Activated CD8-positive, alpha-beta T cell treated with anti-CD3 and anti-CD28 coated beads for 36 hours (primary cell): ENCODE measurements around the gene TTC16. TPM values are rescaled to one million over a fixed set of nuclear protein-coding genes. Genes with fewer than 3 reads are reported as not detected.
A peak's percentile ranks its signal among the peaks of the same experiment; 100 is the strongest.

Experiments
- ATAC-seq: fragments of 200-7000 bp; cut with Tn5 transposase; one replicate; pipeline ENCODE4 v1.10.0; 2021; ENCODE audit warnings: mild to moderate bottlenecking, moderate library complexity
- CTCF ChIA-PET: fragments of 350-600 bp; sonication (Branson Sonifier 250); formaldehyde crosslinking; loops from one replicate; lab custom pipeline; 2021; ENCODE audit warnings: antibody characterized with exemption; lab: Charles Lee
- POLR2A ChIA-PET: fragments of 350-600 bp; sonication (Branson Sonifier 250); formaldehyde crosslinking; loops from one replicate; lab custom pipeline; 2021; ENCODE audit warnings: antibody characterized with exemption; lab: Charles Lee
- DNase-seq: peaks from one replicate; pipeline ENCODE4 v3.0.0-alpha.2; 2020
- H3K27ac Mint-ChIP-seq: one replicate; pipeline ENCODE4 v1.8.0; 2021; ENCODE audit warnings: mild to moderate bottlenecking, mixed read lengths
- H3K27me3 Mint-ChIP-seq: one replicate; pipeline ENCODE4 v1.8.0; 2021; ENCODE audit warnings: mixed read lengths
- H3K36me3 Mint-ChIP-seq: one replicate; pipeline ENCODE4 v1.8.0; 2021; ENCODE audit warnings: low read depth, mixed read lengths
- H3K4me1 Mint-ChIP-seq: one replicate; pipeline ENCODE4 v1.8.0; 2021; ENCODE audit warnings: low read depth, mixed read lengths
- H3K4me3 Mint-ChIP-seq: one replicate; pipeline ENCODE4 v1.8.0; 2021; ENCODE audit warnings: mild to moderate bottlenecking, moderate library complexity, mixed read lengths
- H3K9me3 Mint-ChIP-seq: one replicate; pipeline ENCODE4 v1.8.0; 2021; ENCODE audit warnings: mixed read lengths
- intact Hi-C: fragments of 100-400 bp; cut with micrococcal nuclease; formaldehyde crosslinking; loops from one replicate; pipeline ENCODE4 v1.10.0; 2022
- total RNA-seq, 2 experiments: library from RNA; stranded (reverse); gene quantifications; one replicate each; pipeline ENCODE4 v1.2.3, GENCODE V29; 2021
- TF ChIP-seq, protein P1 (sequence below): fragments of 200-600 bp; IDR thresholded peaks from one replicate; pipeline ENCODE4 v1.8.0; 2022; ENCODE audit warnings: antibody characterized with exemption, mild to moderate bottlenecking

TTC16 gene
- total RNA-seq, 2 experiments from 2014 or later: 2.1 to 2.3 TPM

DNA sequence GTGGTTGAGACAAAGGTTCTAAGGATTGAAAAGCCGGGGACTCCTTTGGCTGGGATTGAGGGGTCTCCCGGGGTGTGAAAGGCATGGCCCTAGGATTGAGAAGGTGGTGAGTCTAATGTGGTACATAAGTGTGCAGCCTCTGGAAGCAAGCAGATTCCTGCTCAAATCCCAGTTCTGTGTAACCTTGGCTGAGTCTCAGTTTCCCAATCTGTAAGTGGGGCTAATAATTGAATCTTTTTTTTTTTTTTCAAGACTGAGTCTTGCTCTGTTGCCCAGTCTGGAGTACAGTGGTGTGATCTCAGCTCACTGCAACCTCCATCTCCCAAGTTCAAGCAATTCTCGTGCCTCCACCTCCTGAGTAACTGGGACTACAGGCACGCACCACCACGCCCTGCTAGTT lies 56.7 kb downstream of the TTC16 start:
- no peak overlapping the region for H3K4me3 Mint-ChIP-seq
- no peak overlapping the region for H3K27ac Mint-ChIP-seq
- ATAC-seq: no peak
- no peaks in the 10 kb centered on the region for H3K9me3 Mint-ChIP-seq
- DNase-seq: no peak
- CTCF ChIA-PET: interaction anchor here (1.3 to 16.0 kb wide), 2 partner anchors 11 to 149 kb away, joined by 4 to 144 read pairs; partner anchors contain the start of genes CDK9 and SH2D3C
- no peaks in the 10 kb centered on the region for H3K27me3 Mint-ChIP-seq
- intact Hi-C loops: no loop called here
- peaks cover 43% of the 10 kb centered on the region for H3K36me3 Mint-ChIP-seq
- H3K4me1 Mint-ChIP-seq: peaks cover 54% of the 10 kb centered on the region
- TF ChIP-seq, protein P1, sequence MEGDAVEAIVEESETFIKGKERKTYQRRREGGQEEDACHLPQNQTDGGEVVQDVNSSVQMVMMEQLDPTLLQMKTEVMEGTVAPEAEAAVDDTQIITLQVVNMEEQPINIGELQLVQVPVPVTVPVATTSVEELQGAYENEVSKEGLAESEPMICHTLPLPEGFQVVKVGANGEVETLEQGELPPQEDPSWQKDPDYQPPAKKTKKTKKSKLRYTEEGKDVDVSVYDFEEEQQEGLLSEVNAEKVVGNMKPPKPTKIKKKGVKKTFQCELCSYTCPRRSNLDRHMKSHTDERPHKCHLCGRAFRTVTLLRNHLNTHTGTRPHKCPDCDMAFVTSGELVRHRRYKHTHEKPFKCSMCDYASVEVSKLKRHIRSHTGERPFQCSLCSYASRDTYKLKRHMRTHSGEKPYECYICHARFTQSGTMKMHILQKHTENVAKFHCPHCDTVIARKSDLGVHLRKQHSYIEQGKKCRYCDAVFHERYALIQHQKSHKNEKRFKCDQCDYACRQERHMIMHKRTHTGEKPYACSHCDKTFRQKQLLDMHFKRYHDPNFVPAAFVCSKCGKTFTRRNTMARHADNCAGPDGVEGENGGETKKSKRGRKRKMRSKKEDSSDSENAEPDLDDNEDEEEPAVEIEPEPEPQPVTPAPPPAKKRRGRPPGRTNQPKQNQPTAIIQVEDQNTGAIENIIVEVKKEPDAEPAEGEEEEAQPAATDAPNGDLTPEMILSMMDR: no peak
- POLR2A ChIA-PET: interaction anchor here (1.1 to 7.5 kb wide), 4 partner anchors 12 to 127 kb away, joined by 3 to 56 read pairs (median 18); partner anchors contain the start of genes CDK9 and ST6GALNAC6

DNA sequence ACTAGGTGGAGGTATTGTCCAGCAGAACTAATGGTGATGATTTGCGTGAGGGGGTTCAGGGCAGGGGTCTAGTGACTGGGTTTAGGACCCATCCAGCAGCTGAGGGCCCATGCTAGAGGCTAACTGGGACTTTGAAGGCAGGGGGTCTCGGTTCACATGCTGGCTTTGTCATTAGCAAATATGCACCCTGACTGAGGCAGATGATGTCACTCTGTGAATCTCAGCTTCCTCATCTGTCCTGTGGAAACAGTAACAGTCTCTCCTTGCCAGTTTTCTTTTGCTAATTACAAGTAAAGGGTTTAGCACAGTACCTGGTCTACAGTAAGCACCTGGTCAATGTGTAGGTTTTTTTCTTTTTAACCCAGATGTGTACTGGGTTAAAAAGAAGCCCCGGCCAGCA lies 57.4 kb downstream of the TTC16 start:
- Mint-ChIP-seq H3K9me3 (no peaks in the 10 kb centered on the region), H3K27ac (no peak overlapping the region), H3K27me3 (no peaks in the 10 kb centered on the region), H3K4me1 (peaks cover 47% of the 10 kb centered on the region), H3K36me3 (peaks cover 45% of the 10 kb centered on the region), H3K4me3 (no peak overlapping the region)
- TF ChIP-seq, protein P1: no peak
- ATAC-seq: no peak
- DNase-seq: no peak
- ChIA-PET POLR2A (interaction anchor here (4.5 kb wide), 1 partner anchor 11 kb away, joined by 32 read pairs; the partner anchor contains the start of gene CDK9), CTCF (interaction anchor here (1.3 to 16.0 kb wide), 2 partner anchors 10 to 148 kb away, joined by 4 to 144 read pairs; partner anchors contain the start of genes CDK9 and SH2D3C)
- intact Hi-C loops: no loop called here

DNA sequence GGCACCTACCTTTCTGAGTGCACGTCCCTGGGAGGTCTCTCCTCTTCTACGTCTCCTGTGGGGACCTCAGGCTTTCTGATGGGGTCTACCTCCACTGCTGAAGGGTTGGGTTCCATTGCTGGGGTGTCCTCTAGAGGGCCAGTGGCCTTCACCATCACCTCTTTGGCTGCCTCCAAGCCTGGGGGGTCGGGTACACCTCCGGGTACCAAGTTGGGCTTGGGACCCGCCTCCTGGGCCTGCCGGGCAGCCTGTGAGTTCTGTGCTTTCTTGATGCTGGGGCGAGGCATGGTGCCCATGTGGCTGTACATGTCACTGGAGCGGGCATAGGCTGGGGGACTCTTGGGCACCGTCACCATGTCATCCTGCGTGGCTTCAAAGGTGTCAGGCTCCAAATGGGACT lies 58.1 kb downstream of the TTC16 start:
- H3K4me1 Mint-ChIP-seq: peaks cover 40% of the 10 kb centered on the region
- CTCF ChIA-PET: interaction anchor here (1.3 to 16.0 kb wide), 2 partner anchors 9 to 147 kb away, joined by 4 to 144 read pairs; partner anchors contain the start of genes CDK9 and SH2D3C
- H3K36me3 Mint-ChIP-seq: peaks cover 43% of the 10 kb centered on the region

DNA sequence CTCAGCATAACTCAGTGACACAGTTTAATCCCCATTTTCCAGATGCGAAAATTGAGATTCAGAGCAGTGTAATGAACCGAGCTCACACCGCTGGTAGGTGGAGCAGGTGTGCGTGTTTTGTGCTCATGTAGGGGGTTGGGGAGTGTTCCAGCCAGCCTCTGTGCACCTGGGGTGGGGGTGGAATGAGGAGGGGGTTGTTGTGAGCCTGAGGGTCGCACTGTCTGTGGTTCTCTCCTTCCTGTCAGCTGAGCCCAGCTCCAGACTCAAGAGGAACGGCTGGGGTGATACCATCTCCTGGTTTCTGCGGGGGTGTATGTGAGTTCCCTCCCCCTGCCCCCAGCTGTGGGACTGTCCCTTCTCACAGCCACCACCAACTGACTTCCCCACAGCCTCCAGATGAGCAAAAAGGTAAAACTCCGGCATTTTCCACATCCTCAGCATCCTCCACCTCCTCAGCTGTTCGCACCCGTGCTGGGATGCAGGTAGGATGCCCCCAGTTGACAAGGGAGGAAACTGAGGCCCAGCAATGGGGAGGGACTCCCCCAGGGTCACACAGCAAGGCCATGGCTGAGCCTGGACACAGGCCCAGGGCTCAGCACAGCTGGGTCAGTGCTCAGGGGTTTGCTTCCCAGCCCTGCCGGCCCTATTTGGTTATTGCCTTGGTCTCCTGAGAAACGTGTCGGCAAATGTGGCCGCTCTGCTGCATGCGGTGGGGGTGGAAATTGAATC lies 60.5 kb downstream of the TTC16 start:
- no peaks in the 10 kb centered on the region for H3K9me3 Mint-ChIP-seq
- ChIA-PET CTCF (interaction anchor here (1.2 to 16.0 kb wide), 4 partner anchors 7 to 145 kb away, joined by 4 to 144 read pairs (median 8); partner anchors contain the start of genes CDK9, SH2D3C and TOR2A), POLR2A (interaction anchor here (0.9 to 4.5 kb wide), 3 partner anchors 8 to 42 kb away, joined by 3 to 32 read pairs (median 8); partner anchors contain the start of genes CDK9 and TOR2A)
- H3K36me3 Mint-ChIP-seq: peaks cover 33% of the 10 kb centered on the region
- H3K4me1 Mint-ChIP-seq: peaks cover 31% of the 10 kb centered on the region
- no peaks in the 10 kb centered on the region for H3K27me3 Mint-ChIP-seq
- peak overlapping the region; percentile 99 for H3K4me3 Mint-ChIP-seq
- intact Hi-C loops: no loop called here
- TF ChIP-seq, protein P1: no peak
- ATAC-seq (peak; percentile 50), DNase-seq (peak; percentile 90)
- peak overlapping the region; percentile 99 for H3K27ac Mint-ChIP-seq

More for the DNA sequence above, 58.1 kb downstream of the TTC16 start:
- intact Hi-C loops: no loop called here
- Mint-ChIP-seq H3K27ac (peak overlapping the region; percentile 30), H3K27me3 (no peaks in the 10 kb centered on the region), H3K4me3 (no peak overlapping the region), H3K9me3 (no peaks in the 10 kb centered on the region)
- DNase-seq: no peak
- TF ChIP-seq, protein P1: no peak
- ATAC-seq: no peak
- POLR2A ChIA-PET: interaction anchor here (4.5 kb wide), 1 partner anchor 10 kb away, joined by 32 read pairs; the partner anchor contains the start of gene CDK9
